GM18867 (cell line): ENCODE measurements around the gene ELK3.
A peak's percentile ranks its signal among the peaks of the same experiment; 100 is the strongest.

Experiments used
- ATAC-seq: cut with Tn5 transposase; IDR thresholded peaks from one replicate; pipeline ENCODE4 v1.9.1; 2021; ENCODE audit warnings: mild to moderate bottlenecking, moderate library complexity; ENCODE audit not compliant: unreplicated experiment

Gene ELK3

DNA sequence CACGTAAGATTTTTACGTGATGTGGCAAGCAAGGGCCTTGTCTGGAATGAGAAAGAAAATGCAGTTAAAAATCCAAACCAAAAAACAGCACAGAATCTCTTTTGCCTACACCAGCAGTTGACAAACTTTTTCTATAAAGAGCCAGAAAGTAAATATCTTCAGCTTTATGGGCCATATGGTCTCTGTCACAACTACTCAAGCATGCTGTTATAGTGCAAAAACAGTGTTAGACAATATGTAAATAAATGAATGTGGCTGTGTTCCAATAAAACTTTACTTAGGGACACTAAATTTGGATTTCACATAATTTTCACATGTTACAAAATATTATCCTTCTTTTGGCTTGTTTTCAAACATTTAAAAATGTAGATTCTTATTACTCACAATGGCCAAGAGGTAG is 6.2 kb upstream of the ELK3 start:
- no peak for ATAC-seq

DNA sequence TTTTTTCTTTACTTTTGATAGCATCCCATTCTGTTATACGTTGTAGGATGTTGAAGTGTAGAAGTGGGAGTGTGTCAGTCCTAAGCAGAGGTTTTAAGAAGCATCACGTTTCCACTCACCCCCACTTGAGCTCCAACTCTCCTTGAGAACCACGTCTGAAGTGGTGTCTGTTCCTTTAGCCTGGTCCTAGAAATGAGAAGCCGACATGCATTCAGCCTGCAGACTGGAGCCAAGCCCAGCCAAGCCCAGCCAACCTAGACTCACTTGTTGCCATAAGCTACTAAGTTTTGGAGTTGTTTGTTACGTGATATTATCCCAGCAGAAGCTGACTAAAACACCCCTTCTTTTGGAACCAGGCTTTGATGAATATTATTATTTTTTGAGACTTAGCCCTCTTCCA is 4.4 kb upstream of the ELK3 start:
- no peak for ATAC-seq

- ATAC-seq = no peak
These were observed 3.6 kb upstream of the ELK3 start for GRCh38 chr12:96190413-96191108.

- ATAC-seq = no peak
These were observed 1.1 kb upstream of the ELK3 start for GRCh38 chr12:96192926-96193573.

- peak; percentile 2 for ATAC-seq
These were observed 358 bp downstream of the ELK3 start for GRCh38 chr12:96194576-96194889.

- peak; percentile 77 for ATAC-seq
These were observed 1.0 kb downstream of the ELK3 start for GRCh38 chr12:96194971-96195844.

DNA sequence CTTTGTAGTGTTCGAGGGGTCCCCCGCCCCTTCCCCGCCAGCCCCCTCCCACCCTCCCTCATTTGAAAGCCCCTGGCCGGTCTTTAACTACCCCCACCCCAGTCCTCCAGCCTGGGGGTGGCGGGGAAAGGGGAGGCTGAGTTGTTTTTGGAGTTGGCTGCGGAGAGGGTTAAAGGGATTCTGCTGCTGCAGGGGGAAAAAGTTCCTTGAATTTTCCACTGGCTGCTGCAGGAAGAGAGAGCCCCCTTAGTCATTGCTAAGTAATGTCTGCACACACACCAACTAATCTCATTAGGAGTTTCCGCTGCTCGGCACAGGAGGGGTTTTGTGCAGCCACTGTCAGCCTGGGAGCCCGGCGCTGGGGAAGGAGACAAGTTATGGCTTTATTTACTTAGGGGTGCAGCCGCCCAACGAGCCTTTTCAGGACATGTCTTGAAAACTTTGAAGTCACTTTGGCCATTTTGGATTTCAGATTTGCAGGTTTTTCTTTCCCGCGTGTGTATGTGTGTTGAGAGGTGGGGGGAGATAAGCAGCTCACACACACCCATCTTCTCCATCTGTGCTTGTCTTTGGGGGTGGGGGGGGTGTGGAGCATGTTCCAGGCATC is 1.8 kb downstream of the ELK3 start:
- no peak for ATAC-seq

GRCh38 chr12:96196781-96197180 is 2.6 kb downstream of the ELK3 start:
- no peak for ATAC-seq

GRCh38 chr12:96197503-96198272 is 3.5 kb downstream of the ELK3 start:
- no peak for ATAC-seq

DNA sequence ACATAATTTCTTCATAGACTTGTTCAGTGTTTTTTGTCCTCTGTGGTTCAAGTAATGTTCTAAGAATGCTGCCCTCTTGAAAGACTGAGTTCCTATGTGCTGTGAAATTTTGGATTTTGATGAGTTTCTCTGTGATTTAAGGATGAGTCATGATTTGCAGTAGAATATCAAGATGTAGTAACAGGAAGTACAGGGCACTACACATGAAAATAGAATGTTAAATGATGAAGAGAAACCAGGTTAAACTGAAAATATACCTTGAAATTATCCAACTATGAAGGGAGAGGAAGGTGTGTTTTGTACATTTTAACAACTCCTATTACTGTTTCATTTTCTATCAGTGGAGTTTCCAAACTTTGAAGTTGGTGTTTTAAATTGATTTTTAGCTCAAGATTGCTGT is 4.8 kb downstream of the ELK3 start:
- ATAC-seq = peak; percentile 26

DNA sequence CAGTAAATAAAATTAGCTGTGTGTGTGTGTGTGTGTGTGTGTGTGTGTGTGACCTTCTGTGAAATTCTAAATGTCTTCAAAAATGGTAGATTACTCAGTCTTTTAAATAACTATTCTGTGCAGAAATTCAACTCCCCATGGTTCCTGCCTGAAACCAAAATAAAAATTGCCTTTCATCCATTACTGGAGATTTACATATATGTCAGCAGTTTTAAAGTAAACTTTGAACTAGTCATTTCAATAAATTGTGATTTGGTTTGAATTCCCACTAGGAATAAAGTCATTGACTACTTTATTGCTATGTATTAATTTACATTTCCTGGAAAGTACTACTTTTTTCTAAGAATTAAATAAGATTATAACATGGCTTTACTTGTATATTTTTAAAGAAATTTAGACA is 5.3 kb downstream of the ELK3 start:
- no peak for ATAC-seq

GRCh38 chr12:96201272-96202227 is 7.4 kb downstream of the ELK3 start:
- ATAC-seq = no peak

DNA sequence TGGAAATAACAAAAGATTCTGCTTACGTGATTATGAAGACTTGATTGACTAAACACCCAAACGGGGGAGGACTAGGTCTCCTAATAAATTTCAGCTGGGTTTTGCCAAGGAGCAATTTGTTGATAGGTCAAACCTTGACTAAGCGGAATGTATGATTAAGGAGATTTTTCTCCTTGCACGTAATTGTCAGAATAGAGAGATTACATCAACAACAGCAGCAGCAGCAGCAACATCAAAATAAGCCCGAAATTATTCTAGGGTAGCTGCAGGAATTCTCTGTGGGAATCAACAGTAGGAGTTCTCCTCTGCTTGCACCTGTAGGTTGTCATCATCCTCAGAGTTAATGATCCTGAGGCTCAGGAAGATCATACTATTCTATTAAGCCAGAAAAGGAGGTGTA is 10.2 kb downstream of the ELK3 start:
- no peak for ATAC-seq

- no peak for ATAC-seq
These were observed 11.7 kb downstream of the ELK3 start for GRCh38 chr12:96205908-96206307.

- no peak for ATAC-seq
These were observed 12.9 kb downstream of the ELK3 start for GRCh38 chr12:96206936-96207662.

DNA sequence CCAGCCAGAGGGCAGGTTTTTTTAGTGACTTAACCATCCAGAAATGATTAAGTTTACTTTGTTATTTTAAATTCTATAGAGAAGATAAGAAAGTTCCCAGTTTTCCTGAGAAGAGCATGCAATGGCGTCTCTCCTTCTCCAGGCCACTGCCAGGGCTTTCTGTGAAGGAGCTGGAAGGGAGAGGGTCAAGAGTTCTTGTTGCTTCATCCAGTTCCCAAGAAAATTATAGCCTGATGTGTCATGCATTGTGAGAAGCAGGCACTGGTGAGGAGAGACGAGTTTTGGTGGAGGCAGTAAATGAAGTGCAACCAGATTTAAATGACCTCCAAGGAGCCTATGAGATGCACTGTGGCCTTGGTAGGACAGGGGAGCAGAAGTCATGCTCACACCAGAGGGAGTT is 14.2 kb downstream of the ELK3 start:
- no peak for ATAC-seq

DNA sequence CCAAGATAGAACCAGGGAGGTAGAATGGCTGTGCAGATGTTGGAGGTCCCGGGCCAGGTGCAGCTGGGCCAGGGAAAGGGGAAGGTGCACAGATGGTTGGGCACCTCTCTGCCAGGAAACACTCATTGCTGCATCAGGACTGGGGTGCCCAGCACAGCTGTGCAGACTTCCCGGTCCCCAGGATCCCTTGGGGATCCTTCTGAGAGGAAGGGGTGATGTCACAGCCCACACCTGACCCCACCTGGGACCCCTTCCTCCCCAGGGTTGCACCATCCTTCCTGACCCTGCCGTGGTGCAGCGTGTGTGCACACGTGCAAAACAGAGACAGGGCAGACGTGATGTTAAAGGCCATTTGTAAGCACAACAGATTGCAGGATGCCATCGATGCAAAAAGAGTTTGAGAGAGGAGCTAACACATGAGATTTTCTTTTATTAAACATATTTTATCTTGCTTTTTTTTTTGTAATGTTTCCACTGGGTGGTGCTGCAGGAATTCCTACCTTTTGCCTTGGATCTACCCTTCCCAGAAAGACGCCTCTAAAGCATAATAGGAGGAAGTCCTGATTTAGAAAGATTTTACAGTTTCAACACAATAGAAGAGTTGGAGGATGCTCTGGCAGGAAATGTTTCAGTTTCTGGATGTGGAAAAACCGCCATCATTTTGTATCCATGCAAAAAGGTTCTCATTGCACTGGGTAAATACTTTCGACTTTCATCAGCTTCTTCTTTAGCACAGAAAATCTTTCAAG is 14.8 kb downstream of the ELK3 start:
- no peak for ATAC-seq

GRCh38 chr12:96210376-96211055 is 16.3 kb downstream of the ELK3 start:
- ATAC-seq = no peak
